CD14-positive monocyte (primary cell): ENCODE results near the gene KIRREL1. TPM values are rescaled to one million over a fixed set of nuclear protein-coding genes. Genes with fewer than 3 reads are reported as not detected.

Source experiments
- DNase-seq, 3 donors: peaks; one replicate each; pipeline ENCODE4 v3.0.0-alpha.2; 2011 to 2022
- H2AFZ ChIP-seq: 2 replicates; pipeline ENCODE4 v1.6.0; 2012; ENCODE audit warnings: mild to moderate bottlenecking, low read depth, low read length, inconsistent platforms; ENCODE audit not compliant: insufficient read depth, poor library complexity, severe bottlenecking
- H3K27ac ChIP-seq, 2 donors: 1 replicate in 1 of 2; 2 replicates in 1 of 2; pipeline ENCODE4 v1.5.1; 2012 to 2013; ENCODE audit warnings: low read length in 2 of 2, control low read depth in 1 of 2, inconsistent platforms in 1 of 2, low read depth in 1 of 2, mild to moderate bottlenecking in 1 of 2
- H3K27me3 ChIP-seq, 2 donors: one replicate each; pipeline versions ENCODE4 v1.6.0 to v1.6.1; 2011 to 2013; ENCODE audit warnings: low read length in 2 of 2; ENCODE audit not compliant: control insufficient read depth in 2 of 2, insufficient read depth in 2 of 2
- H3K36me3 ChIP-seq, 2 donors: replicated peaks in 1 of 2; 1 replicate in 1 of 2; 2 replicates in 1 of 2; pipeline versions ENCODE4 v1.5.1 to v1.6.1; 2012 to 2013; ENCODE audit warnings: low read length in 2 of 2, control low read depth in 1 of 2, inconsistent platforms in 1 of 2, mild to moderate bottlenecking in 1 of 2; ENCODE audit not compliant: insufficient read depth in 2 of 2, control insufficient read depth in 1 of 2
- H3K4me1 ChIP-seq, 2 donors: 1 replicate in 1 of 2; 2 replicates in 1 of 2; pipeline versions ENCODE4 v1.5.1 to v1.6.1; 2012 to 2013; ENCODE audit warnings: low read length in 2 of 2, control low read depth in 1 of 2, inconsistent platforms in 1 of 2, mild to moderate bottlenecking in 1 of 2, moderate library complexity in 1 of 2; ENCODE audit not compliant: insufficient read depth in 2 of 2, control insufficient read depth in 1 of 2
- H3K4me2 ChIP-seq: replicated peaks from 2 replicates; pipeline ENCODE3; 2012; ENCODE audit warnings: low read length, moderate library complexity, mild to moderate bottlenecking; ENCODE audit not compliant: poor library complexity, severe bottlenecking; ENCODE audit errors: extremely low read depth
- H3K4me3 ChIP-seq, 3 experiments: fragments of 200-600 bp in 1 of 3; sonication (generic) in 1 of 3; replicated peaks in 1 of 3; 1 replicate in 2 of 3; 2 replicates in 1 of 3; pipeline ENCODE4 v1.5.1; 2011 to 2013; ENCODE audit warnings: low read length in 3 of 3, mild to moderate bottlenecking in 3 of 3, control low read depth in 2 of 3, low read depth in 2 of 3, inconsistent platforms in 1 of 3, moderate library complexity in 1 of 3
- H3K79me2 ChIP-seq: 2 replicates; pipeline ENCODE4 v1.6.0; 2012; ENCODE audit warnings: mild to moderate bottlenecking, control low read depth, inconsistent platforms, low read length, moderate library complexity; ENCODE audit not compliant: insufficient read depth
- H3K9ac ChIP-seq: 2 replicates; pipeline ENCODE4 v1.6.0; 2017; ENCODE audit warnings: low read length, mild to moderate bottlenecking; ENCODE audit not compliant: insufficient read depth, poor library complexity, severe bottlenecking
- H3K9me3 ChIP-seq, 2 donors: replicated peaks in 1 of 2; 1 replicate in 1 of 2; 2 replicates in 1 of 2; pipeline versions ENCODE4 v1.5.1 to v1.6.1; 2012 to 2013; ENCODE audit warnings: low read length in 2 of 2, control low read depth in 1 of 2; ENCODE audit not compliant: control insufficient read depth in 1 of 2, insufficient read depth in 1 of 2
- H4K20me1 ChIP-seq: 2 replicates; pipeline ENCODE4 v1.6.0; 2012; ENCODE audit warnings: mild to moderate bottlenecking, low read length, control low read depth, moderate library complexity; ENCODE audit not compliant: insufficient read depth
- H3K27ac Mint-ChIP-seq, 7 donors: one replicate each; pipeline ENCODE4 v1.8.0; 2020; ENCODE audit warnings: mild to moderate bottlenecking in 7 of 7, mixed read lengths in 7 of 7, moderate library complexity in 6 of 7, inconsistent platforms in 2 of 7
- H3K27me3 Mint-ChIP-seq, 3 donors: one replicate each; pipeline ENCODE4 v1.8.0; 2021 to 2022; ENCODE audit warnings: low read depth in 3 of 3, mild to moderate bottlenecking in 3 of 3, mixed read lengths in 3 of 3, moderate library complexity in 3 of 3, inconsistent platforms in 1 of 3
- H3K36me3 Mint-ChIP-seq, 2 donors: one replicate each; pipeline ENCODE4 v1.8.0; 2020; ENCODE audit warnings: mixed read lengths in 2 of 2, inconsistent platforms in 1 of 2, mild to moderate bottlenecking in 1 of 2
- H3K4me1 Mint-ChIP-seq: one replicate; pipeline ENCODE4 v1.8.0; 2020; ENCODE audit warnings: mild to moderate bottlenecking, mixed read lengths
- H3K4me3 Mint-ChIP-seq, 2 donors: one replicate each; pipeline ENCODE4 v1.8.0; 2020; ENCODE audit warnings: mild to moderate bottlenecking in 2 of 2, mixed read lengths in 2 of 2, moderate library complexity in 1 of 2
- H3K9me3 Mint-ChIP-seq, 7 donors: one replicate each; pipeline ENCODE4 v1.8.0; 2020 to 2022; ENCODE audit warnings: mixed read lengths in 7 of 7, mild to moderate bottlenecking in 6 of 7, moderate library complexity in 6 of 7, inconsistent platforms in 2 of 7
- WGBS: methylation state at CpG from one replicate; pipeline ENCODE4 v1.1.5; 2013; ENCODE audit warnings: missing lambda C conversion rate; ENCODE audit not compliant: insufficient coverage; 5-methylcytosine and 5-hydroxymethylcytosine counted together
- intact Hi-C, 2 donors: fragments of 100-400 bp; cut with micrococcal nuclease; formaldehyde crosslinking; loops; one replicate each; pipeline versions ENCODE4 v1.15.0 to v1.15.1; 2023
- polyA plus RNA-seq, 3 donors: library from polyadenylated mRNA; depleted of rRNA in 1 of 3; unstranded in 2 of 3; stranded (reverse) in 1 of 3; fragments of 300-500 nt in 2 of 3; fragments of >200 nt in 1 of 3; fragmentation: Illumina TruSeq in 2 of 3; gene quantifications; 1 replicate in 2 of 3; 2 replicates in 1 of 3; pipeline ENCODE4 v1.2.3, GENCODE V29; 2012 to 2021
- TF ChIP-seq, protein P1 (sequence below): fragments of 200-600 bp; IDR thresholded peaks from one replicate; pipeline ENCODE4 v1.8.0; 2022; ENCODE audit warnings: antibody characterized with exemption, mild to moderate bottlenecking

The KIRREL1 gene
- polyA plus RNA-seq, 3 donors: not detected

DNA sequence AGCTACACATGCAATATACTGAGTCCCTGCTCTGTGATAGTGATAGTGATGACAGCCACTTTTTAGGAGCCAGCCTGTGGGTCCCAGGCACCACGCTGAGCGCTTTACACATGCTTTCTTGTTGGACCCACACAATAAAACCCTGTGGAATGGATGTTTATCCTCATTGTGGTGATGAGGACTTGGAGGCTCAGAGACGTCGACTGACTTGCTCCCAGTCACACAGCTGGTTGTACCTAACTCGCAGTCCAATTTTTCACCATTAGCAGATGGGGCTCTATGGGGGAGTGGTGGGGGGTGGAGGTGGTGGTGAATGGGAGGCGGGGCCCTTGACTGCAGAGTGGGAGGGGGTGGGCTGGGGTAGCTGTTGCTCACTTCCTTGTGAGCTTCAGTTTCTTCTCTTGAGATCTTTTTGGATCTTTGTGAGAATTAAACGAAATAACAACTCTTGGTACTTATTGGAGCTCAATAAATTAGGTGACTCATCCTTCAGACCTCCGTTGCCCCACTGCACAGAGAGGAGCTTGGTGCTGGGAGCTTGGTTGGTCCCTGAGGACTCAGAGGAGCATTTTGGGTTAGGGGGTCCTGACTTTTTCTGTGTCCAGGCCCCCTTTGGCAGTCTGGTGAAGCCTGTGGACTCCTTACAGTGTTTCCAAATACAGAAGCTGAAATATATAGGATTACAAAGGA is 125.4 kb downstream of the KIRREL1 start:
- H3K9ac ChIP-seq: no peak overlapping the region
- Mint-ChIP-seq H3K4me3 (peak overlapping the region in 1 of 2 donors; percentile 88), H3K36me3 (peaks cover 0 to 4% of the 10 kb centered on the region in 2 donors)

GRCh38 chr1:158119976-158120653 is 126.7 kb downstream of the KIRREL1 start:
- TF ChIP-seq, protein P1, sequence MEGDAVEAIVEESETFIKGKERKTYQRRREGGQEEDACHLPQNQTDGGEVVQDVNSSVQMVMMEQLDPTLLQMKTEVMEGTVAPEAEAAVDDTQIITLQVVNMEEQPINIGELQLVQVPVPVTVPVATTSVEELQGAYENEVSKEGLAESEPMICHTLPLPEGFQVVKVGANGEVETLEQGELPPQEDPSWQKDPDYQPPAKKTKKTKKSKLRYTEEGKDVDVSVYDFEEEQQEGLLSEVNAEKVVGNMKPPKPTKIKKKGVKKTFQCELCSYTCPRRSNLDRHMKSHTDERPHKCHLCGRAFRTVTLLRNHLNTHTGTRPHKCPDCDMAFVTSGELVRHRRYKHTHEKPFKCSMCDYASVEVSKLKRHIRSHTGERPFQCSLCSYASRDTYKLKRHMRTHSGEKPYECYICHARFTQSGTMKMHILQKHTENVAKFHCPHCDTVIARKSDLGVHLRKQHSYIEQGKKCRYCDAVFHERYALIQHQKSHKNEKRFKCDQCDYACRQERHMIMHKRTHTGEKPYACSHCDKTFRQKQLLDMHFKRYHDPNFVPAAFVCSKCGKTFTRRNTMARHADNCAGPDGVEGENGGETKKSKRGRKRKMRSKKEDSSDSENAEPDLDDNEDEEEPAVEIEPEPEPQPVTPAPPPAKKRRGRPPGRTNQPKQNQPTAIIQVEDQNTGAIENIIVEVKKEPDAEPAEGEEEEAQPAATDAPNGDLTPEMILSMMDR: no peak

More for the DNA sequence above, 125.4 kb downstream of the KIRREL1 start:
- TF ChIP-seq, protein P1: no peak
- no peaks in the 10 kb centered on the region for H3K79me2 ChIP-seq
- Mint-ChIP-seq H3K9me3 (peaks cover 0 to 7% (median 0%) of the 10 kb centered on the region in 7 donors), H3K27ac (no peak overlapping the region), H3K27me3 (peaks cover 53 to 77% (median 69%) of the 10 kb centered on the region in 3 donors), H3K4me1 (peaks cover 21% of the 10 kb centered on the region)
- H3K9me3 ChIP-seq: no peaks in the 10 kb centered on the region
- H2AFZ ChIP-seq: no peak overlapping the region
- H3K4me2 ChIP-seq: peak overlapping the region; percentile 68
- intact Hi-C loops: no loop called here
- WGBS: 75% methylated on average over 2 of the region's 8 CpGs
- DNase-seq: no peak
- H3K27me3 ChIP-seq: peaks cover 13 to 67% of the 10 kb centered on the region in 2 donors
- no peaks in the 10 kb centered on the region for H4K20me1 ChIP-seq
- H3K4me3 ChIP-seq: peak overlapping the region in 1 of 3 experiments; percentile 68
- H3K36me3 ChIP-seq: no peaks in the 10 kb centered on the region
- peaks cover 10 to 14% of the 10 kb centered on the region in 2 donors for H3K4me1 ChIP-seq
- H3K27ac ChIP-seq: no peak overlapping the region

More at GRCh38 chr1:158119976-158120653, 126.7 kb downstream of the KIRREL1 start:
- peaks cover 18% of the 10 kb centered on the region for H3K4me1 Mint-ChIP-seq
- intact Hi-C loops: loop anchor here in 1 of 2 donors (10.0 kb wide), 2 partner anchors 125 to 155 kb away; partner anchors contain the start of gene KIRREL1
- H3K9me3 Mint-ChIP-seq: peaks cover 0 to 4% (median 0%) of the 10 kb centered on the region in 7 donors
- Histone ChIP-seq H3K27ac (no peak overlapping the region), H3K79me2 (no peaks in the 10 kb centered on the region), H3K36me3 (no peaks in the 10 kb centered on the region), H3K4me1 (peaks cover 7 to 11% of the 10 kb centered on the region in 2 donors), H4K20me1 (no peaks in the 10 kb centered on the region), H3K27me3 (peaks cover 10 to 60% of the 10 kb centered on the region in 2 donors), H3K4me3 (no peak overlapping the region), H2AFZ (no peak overlapping the region), H3K9me3 (no peaks in the 10 kb centered on the region), H3K4me2 (no peak overlapping the region), H3K9ac (no peak overlapping the region)
- DNase-seq: no peak
- H3K27ac Mint-ChIP-seq: no peak overlapping the region
- peak overlapping the region in 1 of 2 donors; percentile 53 for H3K4me3 Mint-ChIP-seq
- 100% methylated on average over 2 of the region's 5 CpGs for WGBS
- no peaks in the 10 kb centered on the region for H3K36me3 Mint-ChIP-seq
- peaks cover 49 to 67% (median 67%) of the 10 kb centered on the region in 3 donors for H3K27me3 Mint-ChIP-seq
